ENCODE measurements around the gene FPGS. TPM values are rescaled to one million over a fixed set of nuclear protein-coding genes. Genes with fewer than 3 reads are reported as not detected.

The FPGS gene
- polyA plus RNA-seq, 3 donors, result 21.3 to 28.5 (median 25.2) TPM

DNA sequence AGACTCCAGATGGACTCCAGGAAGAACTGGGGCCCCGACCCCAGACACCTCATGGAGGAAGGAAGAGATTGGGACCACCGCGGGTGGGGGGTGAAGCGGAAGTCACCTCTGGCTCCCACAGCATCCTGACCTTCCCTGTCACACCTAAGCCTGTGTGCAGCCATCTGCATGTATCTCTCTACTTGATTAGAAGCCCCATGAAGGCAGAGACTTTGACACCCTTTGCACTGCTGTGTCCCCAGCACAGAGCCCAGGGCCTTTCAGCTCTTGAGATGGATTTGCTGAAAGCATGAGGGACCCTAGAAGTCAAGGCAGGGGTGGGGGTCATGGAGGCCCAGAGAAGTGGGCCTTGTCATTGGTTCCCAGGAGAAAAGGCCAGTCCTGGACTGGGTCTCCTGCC, 54.6 kb downstream of the FPGS start:
- intact Hi-C loops (cut with micrococcal nuclease), result no loop called here
- no peak overlapping the region for H3K4me3 ChIP-seq (replicated peaks in 1 of 3; ENCODE audit: low read depth in 2 of 3, low read length in 3 of 3)
- peaks cover 60% of the 10 kb centered on the region in 2 donors for H3K4me1 ChIP-seq (ENCODE audit: control insufficient read depth in 1 of 2, insufficient read depth in 2 of 2, low read length in 2 of 2)
- TF ChIP-seq, protein P1, sequence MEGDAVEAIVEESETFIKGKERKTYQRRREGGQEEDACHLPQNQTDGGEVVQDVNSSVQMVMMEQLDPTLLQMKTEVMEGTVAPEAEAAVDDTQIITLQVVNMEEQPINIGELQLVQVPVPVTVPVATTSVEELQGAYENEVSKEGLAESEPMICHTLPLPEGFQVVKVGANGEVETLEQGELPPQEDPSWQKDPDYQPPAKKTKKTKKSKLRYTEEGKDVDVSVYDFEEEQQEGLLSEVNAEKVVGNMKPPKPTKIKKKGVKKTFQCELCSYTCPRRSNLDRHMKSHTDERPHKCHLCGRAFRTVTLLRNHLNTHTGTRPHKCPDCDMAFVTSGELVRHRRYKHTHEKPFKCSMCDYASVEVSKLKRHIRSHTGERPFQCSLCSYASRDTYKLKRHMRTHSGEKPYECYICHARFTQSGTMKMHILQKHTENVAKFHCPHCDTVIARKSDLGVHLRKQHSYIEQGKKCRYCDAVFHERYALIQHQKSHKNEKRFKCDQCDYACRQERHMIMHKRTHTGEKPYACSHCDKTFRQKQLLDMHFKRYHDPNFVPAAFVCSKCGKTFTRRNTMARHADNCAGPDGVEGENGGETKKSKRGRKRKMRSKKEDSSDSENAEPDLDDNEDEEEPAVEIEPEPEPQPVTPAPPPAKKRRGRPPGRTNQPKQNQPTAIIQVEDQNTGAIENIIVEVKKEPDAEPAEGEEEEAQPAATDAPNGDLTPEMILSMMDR (IDR thresholded peaks at IDR 0.05), result no peak
- H3K79me2 ChIP-seq (ENCODE audit: insufficient read depth, low read length), result no peaks in the 10 kb centered on the region
- peaks cover 59% of the 10 kb centered on the region for H3K4me1 Mint-ChIP-seq
- peaks cover 6% of the 10 kb centered on the region for H4K20me1 ChIP-seq (ENCODE audit: insufficient read depth, low read length)
- H3K9ac ChIP-seq (ENCODE audit: insufficient read depth, low read length, poor library complexity, severe bottlenecking), result no peak overlapping the region
- no peaks in the 10 kb centered on the region for H3K9me3 ChIP-seq (replicated peaks in 1 of 2; ENCODE audit: control insufficient read depth in 1 of 2, insufficient read depth in 1 of 2, low read length in 2 of 2)
- H3K9me3 Mint-ChIP-seq, result peaks cover 0 to 2% (median 0%) of the 10 kb centered on the region in 7 donors
- H3K27ac Mint-ChIP-seq, result no peak overlapping the region
- H3K27me3 ChIP-seq (ENCODE audit: control insufficient read depth in 2 of 2, insufficient read depth in 2 of 2, low read length in 2 of 2), result no peaks in the 10 kb centered on the region
- peaks cover 0 to 5% (median 1%) of the 10 kb centered on the region in 3 donors for H3K27me3 Mint-ChIP-seq (ENCODE audit: low read depth in 3 of 3)
- no CpG with 5 or more reads among the region's 4 CpGs for WGBS (ENCODE audit: insufficient coverage)
- H3K36me3 Mint-ChIP-seq, result peaks cover 5 to 8% of the 10 kb centered on the region in 2 donors
- H3K4me2 ChIP-seq (replicated peaks; ENCODE audit: extremely low read depth, low read length, poor library complexity, severe bottlenecking), result no peak overlapping the region
- no peak overlapping the region for H3K27ac ChIP-seq (ENCODE audit: low read depth in 1 of 2, low read length in 2 of 2)
- H3K36me3 ChIP-seq (replicated peaks in 1 of 2; ENCODE audit: control insufficient read depth in 1 of 2, insufficient read depth in 2 of 2, low read length in 2 of 2), result no peaks in the 10 kb centered on the region
- no peak for DNase-seq
- H2AFZ ChIP-seq (ENCODE audit: insufficient read depth, low read depth, low read length, poor library complexity, severe bottlenecking), result no peak overlapping the region
- no peak overlapping the region for H3K4me3 Mint-ChIP-seq

DNA sequence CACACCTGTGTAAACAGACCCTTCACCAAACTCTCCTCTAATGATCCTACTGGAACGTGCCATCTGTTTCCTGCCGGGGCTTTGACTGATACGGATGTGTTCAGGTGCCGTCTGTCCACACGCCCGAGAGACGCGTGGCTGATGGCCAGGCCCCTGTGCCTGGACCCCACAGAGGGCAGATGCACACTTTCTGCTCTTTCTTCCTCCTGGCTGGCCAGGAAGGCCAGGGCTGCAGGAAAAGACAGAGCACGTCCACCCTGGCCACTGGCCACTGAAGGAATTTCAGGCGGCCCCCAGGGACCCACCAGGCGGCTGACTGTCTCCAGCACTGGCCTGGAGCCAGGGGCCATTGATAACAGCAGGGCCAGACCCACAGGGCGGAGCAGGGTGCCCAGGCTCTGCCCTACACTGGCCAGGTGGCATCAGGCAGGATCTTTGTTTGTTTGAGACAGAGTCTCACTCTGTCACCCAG, 55.4 kb downstream of the FPGS start:
- Histone ChIP-seq H2AFZ (ENCODE audit: insufficient read depth, low read depth, low read length, poor library complexity, severe bottlenecking) (no peak overlapping the region), H3K4me3 (replicated peaks in 1 of 3; ENCODE audit: low read depth in 2 of 3, low read length in 3 of 3) (no peak overlapping the region), H4K20me1 (ENCODE audit: insufficient read depth, low read length) (peaks cover 2% of the 10 kb centered on the region), H3K27ac (ENCODE audit: low read depth in 1 of 2, low read length in 2 of 2) (no peak overlapping the region), H3K79me2 (ENCODE audit: insufficient read depth, low read length) (no peaks in the 10 kb centered on the region), H3K4me1 (ENCODE audit: control insufficient read depth in 1 of 2, insufficient read depth in 2 of 2, low read length in 2 of 2) (peaks cover 60 to 61% of the 10 kb centered on the region in 2 donors), H3K9ac (ENCODE audit: insufficient read depth, low read length, poor library complexity, severe bottlenecking) (no peak overlapping the region), H3K9me3 (replicated peaks in 1 of 2; ENCODE audit: control insufficient read depth in 1 of 2, insufficient read depth in 1 of 2, low read length in 2 of 2) (no peaks in the 10 kb centered on the region), H3K27me3 (ENCODE audit: control insufficient read depth in 2 of 2, insufficient read depth in 2 of 2, low read length in 2 of 2) (no peaks in the 10 kb centered on the region), H3K36me3 (replicated peaks in 1 of 2; ENCODE audit: control insufficient read depth in 1 of 2, insufficient read depth in 2 of 2, low read length in 2 of 2) (no peaks in the 10 kb centered on the region), H3K4me2 (replicated peaks; ENCODE audit: extremely low read depth, low read length, poor library complexity, severe bottlenecking) (no peak overlapping the region)
- intact Hi-C loops (cut with micrococcal nuclease), result no loop called here
- WGBS (ENCODE audit: insufficient coverage), result 38% methylated on average over 12 of the region's 12 CpGs
- peak overlapping the region in 1 of 2 donors; percentile 1 for H3K4me3 Mint-ChIP-seq
- H3K27ac Mint-ChIP-seq, result no peak overlapping the region
- peaks cover 0 to 5% (median 1%) of the 10 kb centered on the region in 3 donors for H3K27me3 Mint-ChIP-seq (ENCODE audit: low read depth in 3 of 3)
- TF ChIP-seq, protein P1 (IDR thresholded peaks at IDR 0.05), result no peak
- peaks cover 3 to 4% of the 10 kb centered on the region in 2 donors for H3K36me3 Mint-ChIP-seq
- peaks cover 59% of the 10 kb centered on the region for H3K4me1 Mint-ChIP-seq
- peaks cover 0 to 2% (median 0%) of the 10 kb centered on the region in 7 donors for H3K9me3 Mint-ChIP-seq
- no peak for DNase-seq

Measured in CD14-positive monocyte (primary cell).